Activated CD4-positive, alpha-beta T cell treated with anti-CD3 and anti-CD28 coated beads for 48 hours (primary cell): ENCODE measurements around the gene CFAP57.

Experiments
- DNase-seq: peaks from one replicate; pipeline ENCODE4 v3.0.0-alpha.2; 2020

CFAP57 gene

GRCh38 chr1:43279666-43280065, 107.5 kb downstream of the CFAP57 start:
- no peak for DNase-seq

- no peak for DNase-seq
These were observed 108.6 kb downstream of the CFAP57 start for GRCh38 chr1:43280692-43281091.

- DNase-seq: no peak
These were observed 110.4 kb downstream of the CFAP57 start for GRCh38 chr1:43282220-43283195.

GRCh38 chr1:43284065-43284464, 111.9 kb downstream of the CFAP57 start:
- DNase-seq: no peak

GRCh38 chr1:43284546-43285110, 112.5 kb downstream of the CFAP57 start:
- DNase-seq: no peak

- peak; percentile 13 for DNase-seq
These were observed 113.3 kb downstream of the CFAP57 start, which contains the start of gene C1orf210 for GRCh38 chr1:43285269-43285990. Gene C1orf210 (minus strand): TSS chr1:43285581. CDS start chr1:43283270, 2,311 bp downstream.

GRCh38 chr1:43286115-43286514, 114.0 kb downstream of the CFAP57 start:
- no peak for DNase-seq

- DNase-seq: no peak
These were observed 114.4 kb downstream of the CFAP57 start for GRCh38 chr1:43286533-43286932.

GRCh38 chr1:43288058-43288784, 116.1 kb downstream of the CFAP57 start:
- DNase-seq: no peak

GRCh38 chr1:43288785-43289706, 116.9 kb downstream of the CFAP57 start:
- DNase-seq: no peak

GRCh38 chr1:43292216-43292615, 120.1 kb downstream of the CFAP57 start:
- DNase-seq: no peak

GRCh38 chr1:43292679-43293078, 120.5 kb downstream of the CFAP57 start:
- no peak for DNase-seq

- no peak for DNase-seq
These were observed 121.0 kb downstream of the CFAP57 start for GRCh38 chr1:43293176-43293575.

- no peak for DNase-seq
These were observed 122.0 kb downstream of the CFAP57 start for GRCh38 chr1:43293896-43294760.

- no peak for DNase-seq
These were observed 122.6 kb downstream of the CFAP57 start for GRCh38 chr1:43294761-43295160.

GRCh38 chr1:43296207-43296606, 124.1 kb downstream of the CFAP57 start:
- no peak for DNase-seq

GRCh38 chr1:43298055-43298454, 125.9 kb downstream of the CFAP57 start:
- no peak for DNase-seq

GRCh38 chr1:43299101-43299500, 127.0 kb downstream of the CFAP57 start:
- no peak for DNase-seq

- DNase-seq: no peak
These were observed 128.4 kb downstream of the CFAP57 start, which contains the start of gene TIE1 for GRCh38 chr1:43300378-43301094. Gene TIE1 (plus strand): TSS chr1:43300982. CDS start chr1:43301072, 90 bp downstream.

GRCh38 chr1:43302201-43302600, 130.1 kb downstream of the CFAP57 start:
- no peak for DNase-seq
